Nephron progenitor cell (in vitro differentiated cells): ENCODE results near the gene STAT5A.
A peak's percentile ranks its signal among the peaks of the same experiment; 100 is the strongest.

Experiments used
- DNase-seq: peaks from one replicate; pipeline ENCODE4 v3.0.0; 2021
- H3K27ac Mint-ChIP-seq: 2 replicates; pipeline ENCODE4 v1.8.0; 2021; ENCODE audit warnings: mild to moderate bottlenecking, moderate library complexity, mixed read lengths
- H3K27me3 Mint-ChIP-seq: 2 replicates; pipeline ENCODE4 v1.8.0; 2021; ENCODE audit warnings: mild to moderate bottlenecking, low read depth, mixed read lengths; ENCODE audit not compliant: poor library complexity
- H3K36me3 Mint-ChIP-seq: 2 replicates; pipeline ENCODE4 v1.8.0; 2021; ENCODE audit warnings: low read depth, mixed read lengths
- H3K4me1 Mint-ChIP-seq: 2 replicates; pipeline ENCODE4 v1.8.0; 2021; ENCODE audit warnings: mixed read lengths
- H3K4me3 Mint-ChIP-seq: 2 replicates; pipeline ENCODE4 v1.8.0; 2021; ENCODE audit warnings: mild to moderate bottlenecking, moderate library complexity, mixed read lengths
- H3K9me3 Mint-ChIP-seq: 2 replicates; pipeline ENCODE4 v1.8.0; 2021; ENCODE audit warnings: mild to moderate bottlenecking, moderate library complexity, mixed read lengths
- CTCF ChIP-seq: fragments of 200-600 bp; sonication (generic); IDR thresholded peaks from 2 replicates; pipeline ENCODE4 v1.5.0; 2021; ENCODE audit warnings: antibody characterized with exemption

Gene STAT5A

GRCh38 chr17:42311240-42312034 lies 23.1 kb downstream of the STAT5A start:
- Mint-ChIP-seq H3K27me3 (peaks cover 14% of the 10 kb centered on the region), H3K36me3 (peaks cover 4% of the 10 kb centered on the region), H3K27ac (peak overlapping the region; percentile 96), H3K4me1 (peaks cover 75% of the 10 kb centered on the region), H3K9me3 (no peaks in the 10 kb centered on the region), H3K4me3 (peak overlapping the region; percentile 75)
- peak; percentile 74 for DNase-seq
- TF ChIP-seq CTCF = no peak

DNA sequence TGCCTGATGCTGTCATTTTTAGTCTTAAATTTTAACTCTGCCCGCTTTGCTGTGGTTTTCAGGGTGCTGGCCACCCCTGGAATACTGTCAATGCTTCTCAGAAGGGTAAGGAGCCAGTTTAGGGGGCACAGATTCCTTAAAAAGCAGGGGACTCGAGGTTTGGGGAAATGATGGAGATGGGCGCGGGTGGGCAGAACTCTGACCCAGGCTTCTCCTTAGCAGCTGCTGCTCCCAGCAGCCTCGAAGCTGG lies 23.7 kb downstream of the STAT5A start:
- Mint-ChIP-seq H3K36me3 (peaks cover 9% of the 10 kb centered on the region), H3K9me3 (no peaks in the 10 kb centered on the region), H3K27me3 (peaks cover 14% of the 10 kb centered on the region), H3K4me3 (peak overlapping the region; percentile 75), H3K4me1 (peaks cover 81% of the 10 kb centered on the region), H3K27ac (peak overlapping the region; percentile 96)
- no peak for DNase-seq
- TF ChIP-seq CTCF = no peak

- Mint-ChIP-seq H3K4me1 (peaks cover 86% of the 10 kb centered on the region), H3K27ac (no peak overlapping the region), H3K9me3 (no peaks in the 10 kb centered on the region), H3K27me3 (peaks cover 14% of the 10 kb centered on the region), H3K4me3 (peak overlapping the region; percentile 75), H3K36me3 (peaks cover 15% of the 10 kb centered on the region)
- DNase-seq = peak; percentile 87
- TF ChIP-seq CTCF = peak; percentile 51
Measured at GRCh38 chr17:42312285-42313130, 24.2 kb downstream of the STAT5A start.

DNA sequence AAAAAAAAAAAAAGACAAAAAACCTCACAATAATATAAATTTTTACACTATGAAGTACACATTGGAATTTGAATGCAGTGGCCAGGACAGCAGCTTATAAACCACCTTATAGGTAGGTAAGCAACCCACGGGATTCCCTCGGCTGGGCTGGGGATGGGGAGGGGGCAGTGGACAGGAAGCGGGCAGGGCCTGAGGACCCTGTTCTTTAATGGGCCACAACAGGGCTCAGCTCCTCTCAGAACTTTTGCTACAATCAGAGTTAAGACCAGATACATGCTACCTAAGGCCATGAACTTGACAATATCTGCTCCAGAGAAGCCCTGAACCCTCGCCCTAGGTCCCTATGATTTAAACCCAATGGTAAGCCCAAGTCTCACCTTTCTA lies 25.1 kb downstream of the STAT5A start:
- Mint-ChIP-seq H3K4me1 (peaks cover 79% of the 10 kb centered on the region), H3K4me3 (peak overlapping the region; percentile 7), H3K9me3 (no peaks in the 10 kb centered on the region), H3K27me3 (peaks cover 9% of the 10 kb centered on the region), H3K27ac (no peak overlapping the region), H3K36me3 (peaks cover 16% of the 10 kb centered on the region)
- no peak for TF ChIP-seq CTCF
- no peak for DNase-seq

DNA sequence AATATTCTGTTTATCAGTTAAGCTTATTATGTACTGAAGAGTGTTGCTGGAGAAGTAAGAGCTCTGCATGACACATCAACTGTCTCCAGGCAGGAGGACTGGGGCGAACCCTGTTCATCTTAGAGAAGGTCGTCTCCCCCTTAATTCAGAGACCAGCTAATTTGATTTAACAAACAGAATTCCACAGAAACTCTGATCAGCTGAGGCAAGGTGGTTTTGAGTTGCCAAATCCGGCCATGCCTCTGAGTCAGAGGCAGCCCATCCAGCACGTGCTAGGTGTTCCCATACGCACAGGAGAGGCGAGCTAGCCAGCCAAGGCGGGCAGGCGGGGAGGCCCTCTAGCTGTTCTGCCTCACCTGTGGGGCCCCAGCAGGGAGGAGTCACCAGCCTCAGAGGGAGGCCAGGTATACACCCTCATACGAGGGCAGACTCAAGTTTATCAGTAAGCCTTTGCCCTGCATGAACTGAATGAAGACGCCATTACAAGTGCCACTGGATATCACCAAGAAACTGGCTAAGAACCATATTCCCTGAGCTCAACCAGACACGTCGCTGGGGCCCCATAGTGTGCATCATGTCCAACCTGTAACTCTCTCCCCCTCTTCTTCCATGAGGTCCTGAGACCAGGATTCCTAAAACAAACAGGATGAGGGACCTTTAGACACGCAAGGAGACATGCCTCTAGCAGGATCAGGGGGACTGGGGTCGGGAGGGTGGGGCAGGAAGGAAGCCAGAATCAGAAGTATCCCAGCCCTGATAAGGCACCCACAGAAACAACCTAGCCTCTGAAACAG lies 25.7 kb downstream of the STAT5A start:
- Mint-ChIP-seq H3K4me3 (peak overlapping the region; percentile 7), H3K36me3 (peaks cover 16% of the 10 kb centered on the region), H3K9me3 (no peaks in the 10 kb centered on the region), H3K4me1 (peaks cover 73% of the 10 kb centered on the region), H3K27ac (peak overlapping the region; percentile 54), H3K27me3 (peaks cover 9% of the 10 kb centered on the region)
- no peak for DNase-seq
- no peak for TF ChIP-seq CTCF
